ENCODE measurements around the gene HOMER3. TPM values are rescaled to one million over a fixed set of nuclear protein-coding genes. Genes with fewer than 3 reads are reported as not detected.
"Not testable (repeated sequence)": the region's sequence is repeated elsewhere in the genome, so short reads cannot be mapped to it uniquely, and the experiment has no call there.

Gene HOMER3
- total RNA-seq, 1 donor, result 98.4 TPM

DNA sequence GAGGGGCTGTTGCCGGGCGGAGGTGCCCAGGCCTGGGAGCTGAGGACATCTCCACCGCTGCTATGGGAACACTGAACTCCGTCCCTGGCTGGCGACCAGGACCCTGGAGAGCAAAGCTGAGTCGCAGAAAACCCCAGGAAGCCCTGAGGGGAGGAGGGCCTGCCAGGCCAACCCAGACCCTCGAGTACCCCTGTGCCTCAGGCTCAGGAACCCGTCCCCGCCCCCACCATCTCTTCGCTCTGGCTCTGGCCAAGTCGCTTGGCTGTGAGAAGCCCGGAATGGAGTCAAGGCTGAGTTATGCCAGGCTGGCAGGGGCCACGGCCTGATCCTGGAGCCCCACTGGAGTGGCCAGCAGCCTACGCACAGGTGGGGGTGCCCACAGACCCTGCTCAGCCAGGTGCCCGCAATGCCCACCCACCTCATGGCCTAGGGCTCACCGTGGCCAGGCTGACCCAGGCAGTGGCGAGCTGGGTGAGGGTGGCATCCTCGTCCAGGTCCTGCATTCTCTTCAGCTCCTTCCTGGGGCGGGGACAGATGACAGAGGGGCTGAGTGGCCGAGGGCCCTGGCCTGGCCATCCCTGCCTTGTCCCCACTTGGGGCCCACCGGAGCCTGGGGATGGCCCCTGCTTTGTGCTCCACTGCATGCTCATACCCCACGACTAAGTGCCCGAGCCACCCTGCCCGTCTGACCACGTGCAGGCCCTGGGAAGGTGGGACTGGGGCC lies 36.5 kb downstream of the HOMER3 start:
- peaks cover 34% of the 10 kb centered on the region for H3K36me3 ChIP-seq (ENCODE audit: insufficient read depth, low read length)
- no peaks in the 10 kb centered on the region for H3K79me2 ChIP-seq (ENCODE audit: insufficient read depth, low read length)
- no peaks in the 10 kb centered on the region for H3K4me1 ChIP-seq (ENCODE audit: insufficient read depth, low read length)

GRCh38 chr19:18903156-18904037 lies 37.6 kb downstream of the HOMER3 start:
- Histone ChIP-seq H3K4me1 (ENCODE audit: insufficient read depth, low read length) (no peaks in the 10 kb centered on the region), H3K4me2 (ENCODE audit: insufficient read depth, low read length) (no peak overlapping the region), H4K20me1 (ENCODE audit: insufficient read depth, low read length) (peaks cover 14% of the 10 kb centered on the region), H3K36me3 (ENCODE audit: insufficient read depth, low read length) (peaks cover 25% of the 10 kb centered on the region), H3K27me3 (ENCODE audit: insufficient read depth, low read length) (no peaks in the 10 kb centered on the region), H3K4me3 (ENCODE audit: insufficient read depth, low read length) (no peak overlapping the region), H3K27ac (ENCODE audit: low read depth, low read length) (no peak overlapping the region), H3K9me3 (ENCODE audit: low read depth, low read length) (no peaks in the 10 kb centered on the region), H2AFZ (ENCODE audit: low read length) (no peak overlapping the region), H3K79me2 (ENCODE audit: insufficient read depth, low read length) (no peaks in the 10 kb centered on the region)
- DNase-seq (ENCODE audit: insufficient read length, low spot score, missing footprints), result peak; percentile 90
- TF ChIP-seq CTCF (IDR thresholded peaks at IDR 0.05; ENCODE audit: extremely low read depth, low read depth, low read length), result no peak

More for the DNA sequence above, 36.5 kb downstream of the HOMER3 start:
- H4K20me1 ChIP-seq (ENCODE audit: insufficient read depth, low read length), result peaks cover 12% of the 10 kb centered on the region
- no peaks in the 10 kb centered on the region for H3K27me3 ChIP-seq (ENCODE audit: insufficient read depth, low read length)
- H2AFZ ChIP-seq (ENCODE audit: low read length), result no peak overlapping the region
- H3K4me3 ChIP-seq (ENCODE audit: insufficient read depth, low read length), result no peak overlapping the region
- H3K4me2 ChIP-seq (ENCODE audit: insufficient read depth, low read length), result no peak overlapping the region
- peak; percentile 82 for DNase-seq (ENCODE audit: insufficient read length, low spot score, missing footprints)
- no peaks in the 10 kb centered on the region for H3K9me3 ChIP-seq (ENCODE audit: low read depth, low read length)
- no peak overlapping the region for H3K27ac ChIP-seq (ENCODE audit: low read depth, low read length)
- no peak for TF ChIP-seq CTCF (IDR thresholded peaks at IDR 0.05; ENCODE audit: extremely low read depth, low read depth, low read length)

DNA sequence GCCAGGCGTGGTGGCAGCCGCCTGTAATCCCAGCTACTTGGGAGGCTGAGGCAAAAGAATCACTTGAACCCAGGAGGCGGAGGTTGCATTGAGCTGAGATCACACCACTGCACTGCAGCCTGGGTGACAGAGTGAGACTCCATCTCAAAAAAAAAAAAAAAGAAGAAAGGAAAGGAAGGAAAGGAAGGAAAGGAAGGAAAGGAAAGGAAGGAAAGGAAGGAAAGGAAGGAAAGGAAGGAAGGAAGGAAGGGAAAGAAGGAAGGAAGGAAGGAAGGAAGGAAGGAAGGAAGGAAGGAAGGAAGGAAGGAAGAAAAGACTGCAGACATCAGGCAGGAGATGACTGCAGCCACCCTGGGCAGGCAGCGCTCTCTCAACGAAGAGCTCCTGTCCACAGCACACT lies 38.5 kb downstream of the HOMER3 start:
- not testable (repeated sequence) for DNase-seq (ENCODE audit: insufficient read length, low spot score, missing footprints); H2AFZ ChIP-seq (ENCODE audit: low read length); H3K4me1 ChIP-seq (ENCODE audit: insufficient read depth, low read length); H3K27me3 ChIP-seq (ENCODE audit: insufficient read depth, low read length); H3K4me2 ChIP-seq (ENCODE audit: insufficient read depth, low read length); H3K4me3 ChIP-seq (ENCODE audit: insufficient read depth, low read length); H3K9me3 ChIP-seq (ENCODE audit: low read depth, low read length); H3K27ac ChIP-seq (ENCODE audit: low read depth, low read length); H3K79me2 ChIP-seq (ENCODE audit: insufficient read depth, low read length)
- H3K36me3 ChIP-seq (ENCODE audit: insufficient read depth, low read length), result peaks cover 21% of the 10 kb centered on the region
- H4K20me1 ChIP-seq (ENCODE audit: insufficient read depth, low read length), result peaks cover 11% of the 10 kb centered on the region

GRCh38 chr19:18901491-18901890 lies 39.5 kb downstream of the HOMER3 start:
- H3K4me2 ChIP-seq (ENCODE audit: insufficient read depth, low read length), result no peak overlapping the region
- no peak for DNase-seq (ENCODE audit: insufficient read length, low spot score, missing footprints)
- no peak for TF ChIP-seq CTCF (IDR thresholded peaks at IDR 0.05; ENCODE audit: extremely low read depth, low read depth, low read length)
- peaks cover 18% of the 10 kb centered on the region for H3K36me3 ChIP-seq (ENCODE audit: insufficient read depth, low read length)
- no peak overlapping the region for H3K4me3 ChIP-seq (ENCODE audit: insufficient read depth, low read length)
- H4K20me1 ChIP-seq (ENCODE audit: insufficient read depth, low read length), result peaks cover 7% of the 10 kb centered on the region
- no peak overlapping the region for H2AFZ ChIP-seq (ENCODE audit: low read length)
- no peaks in the 10 kb centered on the region for H3K4me1 ChIP-seq (ENCODE audit: insufficient read depth, low read length)
- no peak overlapping the region for H3K27ac ChIP-seq (ENCODE audit: low read depth, low read length)
- H3K79me2 ChIP-seq (ENCODE audit: insufficient read depth, low read length), result no peaks in the 10 kb centered on the region
- no peaks in the 10 kb centered on the region for H3K9me3 ChIP-seq (ENCODE audit: low read depth, low read length)
- H3K27me3 ChIP-seq (ENCODE audit: insufficient read depth, low read length), result no peaks in the 10 kb centered on the region
